Activated CD4-positive, CD25-positive, alpha-beta regulatory T cell treated with anti-CD3 and anti-CD28 coated beads, Interleukin-2, amount 50 U/mL, for 72 hours (primary cell): Measurements from ENCODE around the gene CNBD2.
"Not testable (repeated sequence)": the region's sequence is repeated elsewhere in the genome, so short reads cannot be mapped to it uniquely, and the experiment has no call there.

Experiments used
- DNase-seq: peaks from one replicate; pipeline ENCODE4 v3.0.0; 2021

The CNBD2 gene

GRCh38 chr20:36064658-36065426 is 96.5 kb downstream of the CNBD2 start:
- DNase-seq = peak; percentile 99

GRCh38 chr20:36065427-36065998 is 97.1 kb downstream of the CNBD2 start:
- DNase-seq = no peak

- no peak for DNase-seq
Measured at GRCh38 chr20:36066777-36067176, 98.4 kb downstream of the CNBD2 start.

- not testable (repeated sequence) for DNase-seq
Measured at GRCh38 chr20:36068526-36068925, 100.1 kb downstream of the CNBD2 start.

- no peak for DNase-seq
Measured at GRCh38 chr20:36070451-36070850, 102.1 kb downstream of the CNBD2 start.

- no peak for DNase-seq
Measured at GRCh38 chr20:36071848-36072247, 103.5 kb downstream of the CNBD2 start.

- DNase-seq = no peak
Measured at GRCh38 chr20:36074983-36075382, 106.6 kb downstream of the CNBD2 start.

GRCh38 chr20:36077762-36078161 is 109.4 kb downstream of the CNBD2 start:
- not testable (repeated sequence) for DNase-seq

- DNase-seq = no peak
Measured at GRCh38 chr20:36079486-36079885, 111.1 kb downstream of the CNBD2 start.

- not testable (repeated sequence) for DNase-seq
Measured at GRCh38 chr20:36079984-36080383, 111.6 kb downstream of the CNBD2 start.
